GM12892 (cell line): Measurements from ENCODE around the gene UGT2B17.

Source experiments
- POLR2AphosphoS5 ChIP-seq: IDR thresholded peaks from 2 replicates; pipeline ENCODE4 v1.6.1; 2011; ENCODE audit warnings: low read depth, low read length, control low read depth
- TAF1 ChIP-seq: IDR thresholded peaks from 2 replicates; pipeline ENCODE4 v1.6.1; 2011; ENCODE audit warnings: low read depth, mild to moderate bottlenecking, control low read depth, low read length, borderline replicate concordance

- TF ChIP-seq POLR2AphosphoS5 (no peak), TAF1 (no peak)
Observed at GRCh38 chr4:68599150-68599549, 23.0 kb upstream of the UGT2B17 start.
